KMS-11 (cell line): Measurements from ENCODE around the gene ZNF750.

Experiments used
- H2AFZ ChIP-seq: fragments of 200-600 bp; sonication (generic); 2 replicates; pipeline ENCODE4 v1.6.1; 2016; ENCODE audit warnings: antibody characterized with exemption, mixed run types, low read depth
- H3K27ac ChIP-seq: fragments of 200-600 bp; sonication (generic); 2 replicates; pipeline ENCODE4 v1.6.1; 2016; ENCODE audit warnings: mild to moderate bottlenecking, mixed run types
- H3K27me3 ChIP-seq: fragments of 200-600 bp; sonication (generic); 2 replicates; pipeline ENCODE4 v1.6.1; 2017; ENCODE audit warnings: mild to moderate bottlenecking, low read depth, mixed run types, moderate library complexity; ENCODE audit not compliant: insufficient read depth
- H3K36me3 ChIP-seq: fragments of 200-600 bp; sonication (generic); 2 replicates; pipeline ENCODE4 v1.6.1; 2017; ENCODE audit warnings: mild to moderate bottlenecking, mixed run types; ENCODE audit not compliant: insufficient read depth
- H3K4me1 ChIP-seq: fragments of 200-600 bp; sonication (generic); 2 replicates; pipeline ENCODE4 v1.6.1; 2016; ENCODE audit warnings: mild to moderate bottlenecking, low read depth, mixed run types; ENCODE audit not compliant: poor library complexity, severe bottlenecking
- H3K4me2 ChIP-seq: fragments of 200-600 bp; sonication (generic); 2 replicates; pipeline ENCODE4 v1.7.0; 2016; ENCODE audit warnings: mild to moderate bottlenecking, mixed run types
- H3K4me3 ChIP-seq: fragments of 200-600 bp; sonication (generic); IDR thresholded peaks from 2 replicates; pipeline ENCODE4 v1.6.1; 2017; ENCODE audit warnings: low read depth, low read length, mixed read lengths; ENCODE audit not compliant: insufficient read depth
- H3K79me2 ChIP-seq: fragments of 200-600 bp; sonication (generic); 2 replicates; pipeline ENCODE4 v1.6.1; 2016; ENCODE audit warnings: low read depth, mixed run types; ENCODE audit not compliant: insufficient read depth
- H3K9ac ChIP-seq: fragments of 200-600 bp; sonication (generic); 2 replicates; pipeline ENCODE4 v1.6.1; 2016; ENCODE audit warnings: mild to moderate bottlenecking, mixed run types
- H4K20me1 ChIP-seq: fragments of 200-600 bp; sonication (generic); 2 replicates; pipeline ENCODE4 v1.6.1; 2016; ENCODE audit warnings: mild to moderate bottlenecking, mixed run types; ENCODE audit not compliant: insufficient read depth
- TF ChIP-seq, protein P1 (sequence below): fragments of 200-600 bp; sonication (generic); conservative IDR thresholded peaks from 2 replicates; pipeline ENCODE4 v1.6.1; 2017; ENCODE audit warnings: low read depth, mild to moderate bottlenecking, antibody characterized with exemption, low read length, moderate library complexity, mixed read lengths

Gene ZNF750

GRCh38 chr17:82868715-82869131, 28.9 kb upstream of the ZNF750 start:
- Histone ChIP-seq H2AFZ (no peak overlapping the region), H3K27me3 (no peaks in the 10 kb centered on the region), H3K36me3 (no peaks in the 10 kb centered on the region; the same call in 1 of the 2 replicates), H3K4me1 (peaks cover 40% of the 10 kb centered on the region), H4K20me1 (no peaks in the 10 kb centered on the region), H3K4me2 (no peak overlapping the region), H3K79me2 (peaks cover 15% of the 10 kb centered on the region; the same call in 1 of the 2 replicates), H3K27ac (no peak overlapping the region), H3K4me3 (no peak overlapping the region), H3K9ac (no peak overlapping the region)
- TF ChIP-seq, protein P1, sequence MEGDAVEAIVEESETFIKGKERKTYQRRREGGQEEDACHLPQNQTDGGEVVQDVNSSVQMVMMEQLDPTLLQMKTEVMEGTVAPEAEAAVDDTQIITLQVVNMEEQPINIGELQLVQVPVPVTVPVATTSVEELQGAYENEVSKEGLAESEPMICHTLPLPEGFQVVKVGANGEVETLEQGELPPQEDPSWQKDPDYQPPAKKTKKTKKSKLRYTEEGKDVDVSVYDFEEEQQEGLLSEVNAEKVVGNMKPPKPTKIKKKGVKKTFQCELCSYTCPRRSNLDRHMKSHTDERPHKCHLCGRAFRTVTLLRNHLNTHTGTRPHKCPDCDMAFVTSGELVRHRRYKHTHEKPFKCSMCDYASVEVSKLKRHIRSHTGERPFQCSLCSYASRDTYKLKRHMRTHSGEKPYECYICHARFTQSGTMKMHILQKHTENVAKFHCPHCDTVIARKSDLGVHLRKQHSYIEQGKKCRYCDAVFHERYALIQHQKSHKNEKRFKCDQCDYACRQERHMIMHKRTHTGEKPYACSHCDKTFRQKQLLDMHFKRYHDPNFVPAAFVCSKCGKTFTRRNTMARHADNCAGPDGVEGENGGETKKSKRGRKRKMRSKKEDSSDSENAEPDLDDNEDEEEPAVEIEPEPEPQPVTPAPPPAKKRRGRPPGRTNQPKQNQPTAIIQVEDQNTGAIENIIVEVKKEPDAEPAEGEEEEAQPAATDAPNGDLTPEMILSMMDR: no peak

DNA sequence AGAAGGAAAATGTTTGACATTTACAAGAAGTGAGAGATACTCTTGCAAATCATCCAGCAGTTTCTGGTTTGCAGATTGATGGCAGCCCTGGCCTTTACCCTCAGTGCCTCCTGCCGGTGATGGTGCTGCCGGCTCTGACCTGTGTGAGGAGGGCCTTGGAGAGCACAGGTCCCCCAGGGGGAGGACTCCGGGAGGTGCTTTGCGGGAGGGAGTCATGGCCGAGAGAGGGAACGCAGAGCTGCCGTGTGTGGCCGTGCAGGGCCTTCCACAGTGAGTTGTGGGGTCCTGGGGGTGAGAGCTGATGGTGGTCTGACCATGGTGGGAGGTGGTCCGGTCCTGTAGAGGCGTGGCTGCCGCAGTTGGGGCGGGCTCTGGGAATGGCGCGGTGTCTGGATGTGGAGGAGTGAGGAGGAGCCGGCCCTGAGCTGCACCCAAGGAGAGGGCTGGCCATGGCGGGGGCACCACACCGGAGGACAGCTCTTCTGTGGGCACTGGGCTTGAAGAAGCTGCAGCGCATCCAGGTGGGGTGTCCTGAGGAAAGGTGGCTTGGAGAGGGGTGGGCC, 28.0 kb upstream of the ZNF750 start:
- Histone ChIP-seq H3K79me2 (peaks cover 15% of the 10 kb centered on the region; the same call in 1 of the 2 replicates), H3K9ac (no peak overlapping the region), H3K4me1 (peaks cover 49% of the 10 kb centered on the region), H4K20me1 (no peaks in the 10 kb centered on the region), H3K4me2 (peak overlapping the region; percentile 99; the same call in 1 of the 2 replicates), H2AFZ (no peak overlapping the region), H3K27ac (no peak overlapping the region), H3K27me3 (no peaks in the 10 kb centered on the region), H3K4me3 (no peak overlapping the region), H3K36me3 (no peaks in the 10 kb centered on the region; the same call in 1 of the 2 replicates)
- TF ChIP-seq, protein P1: no peak

- Histone ChIP-seq H3K27me3 (no peaks in the 10 kb centered on the region), H3K4me1 (peaks cover 61% of the 10 kb centered on the region), H3K4me3 (no peak overlapping the region), H3K27ac (peak overlapping the region; percentile 97), H3K36me3 (no peaks in the 10 kb centered on the region; the same call in 1 of the 2 replicates), H3K9ac (peak overlapping the region; percentile 72; the same call in 1 of the 2 replicates), H2AFZ (no peak overlapping the region), H3K79me2 (peaks cover 15% of the 10 kb centered on the region; the same call in 1 of the 2 replicates), H3K4me2 (peak overlapping the region; percentile 99; the same call in 1 of the 2 replicates), H4K20me1 (no peaks in the 10 kb centered on the region)
- TF ChIP-seq, protein P1: no peak
These were observed 26.9 kb upstream of the ZNF750 start for GRCh38 chr17:82866590-82867191.

DNA sequence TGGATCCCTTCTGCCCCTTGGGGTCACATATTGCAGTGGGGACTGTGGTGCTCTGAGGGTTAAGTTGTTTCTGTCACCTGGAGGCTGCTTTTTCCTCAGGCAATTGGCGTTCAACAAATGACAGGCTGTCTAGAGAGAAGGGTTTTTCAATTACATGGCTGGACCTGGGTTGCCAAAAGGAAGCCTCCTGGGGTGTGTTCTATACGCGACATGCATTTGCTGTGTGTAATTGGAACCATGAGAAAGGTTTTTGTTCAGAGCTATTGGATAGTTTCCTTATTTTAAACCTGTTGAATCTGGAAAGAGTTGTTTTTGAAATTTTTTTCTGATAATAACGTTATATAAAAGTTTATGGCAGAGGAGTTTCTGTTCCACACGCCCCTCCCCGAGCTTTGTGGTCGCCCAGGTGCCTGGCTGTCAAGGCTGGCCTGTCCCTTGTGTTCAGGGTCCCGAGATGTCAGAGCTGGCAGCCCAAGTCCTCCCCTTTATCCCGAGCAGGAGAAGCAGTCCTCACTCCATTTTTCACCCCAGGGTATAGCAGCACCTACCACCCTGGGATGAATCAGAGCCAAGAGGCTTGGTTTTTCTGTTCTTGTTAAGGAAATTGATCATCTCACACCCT, 26.1 kb upstream of the ZNF750 start:
- peaks cover 15% of the 10 kb centered on the region; the same call in 1 of the 2 replicates for H3K79me2 ChIP-seq
- no peaks in the 10 kb centered on the region for H4K20me1 ChIP-seq
- no peak overlapping the region for H3K4me3 ChIP-seq
- TF ChIP-seq, protein P1: no peak
- H3K27ac ChIP-seq: peak overlapping the region; percentile 97
- H3K36me3 ChIP-seq: no peaks in the 10 kb centered on the region; the same call in 1 of the 2 replicates
- peak overlapping the region; percentile 72; the same call in 1 of the 2 replicates for H3K9ac ChIP-seq
- H3K4me1 ChIP-seq: peaks cover 69% of the 10 kb centered on the region
- H3K27me3 ChIP-seq: no peaks in the 10 kb centered on the region
- H2AFZ ChIP-seq: no peak overlapping the region
- peak overlapping the region; percentile 99 for H3K4me2 ChIP-seq
